HG03039 (cell line): ENCODE measurements around the gene PDILT.
"Not testable (repeated sequence)": the region's sequence is repeated elsewhere in the genome, so short reads cannot be mapped to it uniquely, and the experiment has no call there.

Source experiments
- ATAC-seq: cut with Tn5 transposase; IDR thresholded peaks from one replicate; pipeline ENCODE4 v1.9.1; 2021; ENCODE audit warnings: mild to moderate bottlenecking, moderate library complexity; ENCODE audit not compliant: unreplicated experiment

The PDILT gene

GRCh38 chr16:20404637-20405036 lies at the start of gene PDILT:
Gene PDILT (minus strand): TSS chr16:20404737. CDS start chr16:20399300, 5,437 bp downstream.
- no peak for ATAC-seq

GRCh38 chr16:20453633-20454032 lies 49.1 kb upstream of the PDILT start:
- ATAC-seq = not testable (repeated sequence)

DNA sequence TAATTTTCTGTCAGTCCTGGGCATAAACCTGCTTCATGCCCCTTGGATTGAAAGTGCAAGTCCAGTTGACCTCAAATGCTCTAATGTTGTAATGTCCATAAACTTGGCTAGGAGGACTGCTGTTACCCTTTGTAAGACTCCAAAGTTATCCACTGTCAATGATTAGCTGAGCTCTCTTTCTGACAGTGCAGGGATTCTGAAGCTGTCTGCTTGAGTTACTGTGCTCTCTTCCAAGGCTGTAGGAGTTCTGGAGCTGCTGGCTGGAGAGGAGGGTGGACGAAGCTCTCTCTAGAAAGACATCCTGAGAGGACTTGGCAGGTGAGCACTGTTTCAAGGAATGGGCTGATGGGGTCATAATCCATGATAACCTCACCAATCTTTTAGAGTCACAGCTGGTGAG lies 46.8 kb upstream of the PDILT start, which contains the start of gene ACSM2A:
ACSM2A (plus strand) TSS at position 158 of the 400 bp plus-strand sequence. CDS start 8,594 bp downstream, outside the sequence.
- ATAC-seq = not testable (repeated sequence)

DNA sequence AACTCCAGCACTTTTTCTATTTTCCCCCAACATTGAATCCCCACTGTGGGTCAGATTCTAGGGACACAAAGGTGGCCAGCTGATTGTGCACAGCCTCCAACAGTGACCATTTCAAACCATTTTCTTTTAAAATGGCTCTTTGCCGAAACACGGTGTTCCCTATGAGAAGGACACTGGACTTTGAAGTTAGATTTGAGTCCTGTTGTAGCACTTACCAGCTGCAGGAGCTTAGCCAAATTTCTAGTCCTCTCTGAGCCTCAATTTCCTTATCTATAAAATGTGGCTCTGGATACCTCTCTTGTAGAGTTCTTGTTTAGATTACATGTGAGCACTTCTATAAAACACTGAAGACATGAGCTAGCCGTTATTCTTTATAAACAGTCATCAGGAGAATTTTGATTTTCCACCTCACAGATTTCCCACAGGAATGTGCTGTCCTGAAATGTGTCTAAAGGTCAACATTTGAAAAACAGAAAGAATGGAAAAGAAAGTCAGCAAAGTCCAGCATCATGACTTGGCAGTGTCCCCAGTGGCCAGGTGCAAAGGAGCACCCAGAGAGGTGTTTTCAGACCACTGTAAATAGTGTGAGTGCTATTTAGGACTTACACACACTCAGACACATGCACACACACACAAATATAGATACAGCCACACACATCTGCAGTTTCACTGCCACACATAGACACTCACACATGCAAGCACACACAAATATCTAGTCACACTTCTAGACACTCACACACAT lies 42.3 kb upstream of the PDILT start:
- ATAC-seq = not testable (repeated sequence)

DNA sequence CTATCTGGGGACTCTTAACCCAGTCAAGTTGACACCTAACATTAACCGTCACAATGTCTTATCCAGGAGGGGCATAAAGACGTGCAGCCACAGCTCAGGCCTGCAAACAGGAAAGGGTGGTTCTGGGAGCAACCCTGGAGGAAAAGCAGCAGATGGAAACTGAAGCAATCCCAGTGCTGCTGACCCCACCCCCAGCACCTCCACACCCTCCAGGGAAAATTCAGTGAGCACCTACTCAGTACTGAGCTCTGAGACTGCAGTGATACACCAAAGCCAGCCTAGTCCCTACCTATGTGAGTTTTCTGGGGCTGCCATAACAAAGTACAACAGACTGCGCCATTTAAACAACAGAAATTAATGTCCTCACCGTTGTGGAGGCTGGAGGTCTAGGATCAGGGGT lies 37.3 kb upstream of the PDILT start:
- ATAC-seq = not testable (repeated sequence)

- no peak for ATAC-seq
These were observed 36.7 kb upstream of the PDILT start for GRCh38 chr16:20441191-20441590.

DNA sequence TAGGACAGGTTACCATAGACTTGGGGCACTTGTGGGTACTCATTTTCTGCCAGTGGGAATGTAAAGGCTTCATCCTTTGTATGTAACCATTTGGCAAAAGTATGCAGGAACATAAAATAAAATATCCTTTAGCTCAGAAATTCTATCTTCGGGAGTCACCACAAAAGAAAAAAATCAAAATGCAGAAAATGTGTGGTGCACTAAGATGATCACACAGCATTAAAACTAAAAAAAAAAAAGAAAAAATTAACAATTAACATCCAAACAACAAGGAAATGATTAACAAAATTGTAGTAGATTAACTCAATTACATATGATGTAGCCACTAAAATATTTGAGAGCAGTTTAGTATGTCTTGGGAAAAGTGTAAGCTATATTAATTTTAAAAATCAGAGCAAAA lies 36.2 kb upstream of the PDILT start:
- not testable (repeated sequence) for ATAC-seq

DNA sequence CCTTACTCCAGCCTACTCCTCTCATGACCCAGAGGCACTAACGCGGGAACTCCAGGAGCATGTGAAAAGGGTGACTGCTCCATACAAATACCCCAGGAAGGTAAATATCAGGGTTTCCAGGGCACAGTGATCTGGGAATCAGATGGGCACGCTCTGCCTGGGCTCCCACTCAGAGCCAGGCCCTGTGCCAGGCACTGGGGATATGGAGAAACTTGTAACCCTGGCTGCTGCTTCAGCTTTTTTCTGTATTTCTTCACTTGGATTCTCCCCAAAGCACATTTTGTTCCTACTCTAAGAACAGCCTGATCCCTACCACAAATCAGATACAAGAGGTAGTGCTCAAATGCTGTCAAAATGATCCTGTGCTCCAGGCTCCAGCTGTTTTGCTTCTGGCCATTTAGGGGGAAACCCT lies 35.3 kb upstream of the PDILT start:
- not testable (repeated sequence) for ATAC-seq

GRCh38 chr16:20438950-20439349 lies 34.4 kb upstream of the PDILT start:
- not testable (repeated sequence) for ATAC-seq

DNA sequence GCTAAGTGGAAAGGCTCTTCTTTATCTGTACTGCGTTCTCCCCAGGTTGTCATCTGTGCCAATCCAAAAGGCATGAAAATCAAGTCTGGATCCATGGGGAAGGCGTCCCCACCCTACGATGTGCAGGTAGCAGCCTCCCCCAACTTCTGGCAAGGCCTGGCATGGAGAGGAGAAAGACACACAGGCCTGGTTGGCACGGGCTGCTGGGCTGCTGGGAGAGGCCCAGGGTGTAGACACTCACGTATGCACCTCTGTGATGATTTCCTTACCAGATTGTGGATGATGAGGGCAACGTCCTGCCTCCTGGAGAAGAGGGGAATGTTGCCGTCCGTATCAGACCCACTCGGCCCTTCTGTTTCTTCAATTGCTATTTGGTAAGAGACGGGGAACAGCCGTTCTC lies 26.4 kb upstream of the PDILT start:
- ATAC-seq = no peak

- not testable (repeated sequence) for ATAC-seq
These were observed 25.9 kb upstream of the PDILT start for GRCh38 chr16:20430480-20430879.

DNA sequence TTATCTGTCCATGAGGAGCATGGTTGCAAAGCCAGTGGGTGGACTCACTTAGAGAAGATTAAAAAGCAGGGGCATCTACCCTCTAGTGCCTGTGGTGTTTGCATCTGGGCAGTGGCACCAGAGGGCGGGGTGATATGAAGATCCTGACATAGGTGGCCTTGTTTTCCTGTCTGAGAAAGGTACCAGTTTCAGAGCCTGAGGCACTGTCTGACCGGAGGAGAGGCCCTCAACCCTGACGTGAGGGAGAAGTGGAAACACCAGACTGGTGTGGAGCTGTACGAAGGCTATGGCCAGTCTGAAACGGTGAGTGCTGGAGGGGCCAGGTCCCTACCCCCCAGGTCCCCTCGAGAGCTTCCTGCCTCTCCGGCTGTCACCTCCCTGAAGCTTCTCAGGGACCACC lies 25.0 kb upstream of the PDILT start:
- not testable (repeated sequence) for ATAC-seq

DNA sequence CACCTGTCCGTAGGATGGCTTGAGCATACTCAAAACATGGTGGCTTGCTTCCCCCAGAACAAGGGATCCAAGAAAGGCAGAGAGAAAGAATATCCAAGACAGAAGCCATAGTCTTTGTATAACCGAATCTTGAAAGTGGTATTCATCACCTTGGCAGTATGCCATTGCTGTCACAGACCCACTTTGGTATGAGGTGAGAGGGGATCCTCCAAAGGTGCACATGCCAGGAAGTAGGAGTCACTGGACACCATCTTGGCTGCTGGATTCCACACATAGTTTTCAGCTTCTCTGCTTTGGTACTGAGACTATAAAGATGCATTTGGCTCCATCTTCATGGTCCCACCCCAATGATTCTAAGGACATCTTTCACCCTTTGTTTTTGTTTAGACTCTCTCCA lies 22.9 kb upstream of the PDILT start:
- not testable (repeated sequence) for ATAC-seq

GRCh38 chr16:20424129-20424866 lies 19.8 kb upstream of the PDILT start:
- no peak for ATAC-seq

DNA sequence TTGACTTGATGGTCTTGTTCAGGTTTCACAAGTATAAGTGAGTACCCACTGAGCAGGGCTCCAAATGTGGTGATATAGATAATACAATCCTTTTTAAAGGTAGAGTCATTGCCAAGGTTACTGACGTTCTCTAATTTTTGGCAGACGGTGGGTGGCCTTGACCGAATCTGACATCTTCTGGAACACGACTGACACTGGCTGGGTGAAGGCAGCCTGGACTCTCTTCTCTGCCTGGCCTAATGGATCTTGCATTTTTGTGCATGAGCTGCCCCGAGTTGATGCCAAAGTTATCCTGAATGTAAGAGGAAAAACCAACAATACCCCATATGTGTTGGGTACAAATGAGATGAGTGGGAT lies 19.2 kb upstream of the PDILT start:
- ATAC-seq = not testable (repeated sequence)

GRCh38 chr16:20421748-20422147 lies 17.2 kb upstream of the PDILT start:
- ATAC-seq = not testable (repeated sequence)

GRCh38 chr16:20419093-20419492 lies 14.6 kb upstream of the PDILT start:
- ATAC-seq = not testable (repeated sequence)

DNA sequence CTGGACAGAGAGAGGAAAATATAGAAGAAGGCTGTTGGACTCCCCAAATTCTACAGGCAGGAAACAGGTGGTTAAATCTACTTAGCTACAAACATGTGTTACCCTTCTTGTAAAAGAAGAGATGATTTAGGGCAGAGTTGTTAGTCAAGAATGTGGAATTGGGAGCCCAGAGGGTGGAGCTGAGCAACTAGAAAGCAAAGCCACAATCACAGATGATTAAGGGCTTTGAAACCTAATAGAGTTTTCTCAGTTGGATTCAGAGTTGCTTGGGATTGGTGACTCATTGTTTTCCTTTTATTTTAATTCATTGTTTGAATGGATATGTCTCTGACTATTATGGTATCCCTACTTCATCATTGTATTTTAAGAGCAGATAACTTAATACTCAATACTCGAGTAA lies 11.0 kb upstream of the PDILT start:
- ATAC-seq = no peak

DNA sequence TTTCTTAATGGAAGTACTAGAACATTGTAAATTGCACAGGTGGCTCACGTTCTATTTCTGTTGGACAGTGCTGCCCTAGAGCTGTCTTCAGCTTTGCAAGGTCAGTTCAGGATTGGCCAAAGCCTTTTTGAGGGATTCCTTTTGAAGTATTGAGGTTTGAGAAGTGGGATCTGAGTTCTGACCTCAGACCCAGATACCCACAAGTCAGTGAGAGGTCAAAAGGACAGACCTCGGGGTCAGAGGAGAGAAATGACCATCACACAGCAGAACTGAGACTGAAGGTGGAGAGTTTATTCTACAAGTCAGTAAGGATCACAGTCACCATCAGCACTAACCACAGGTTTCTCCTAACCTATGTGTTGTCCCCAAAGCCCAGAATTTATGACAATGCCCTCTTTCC lies 6.5 kb upstream of the PDILT start:
- no peak for ATAC-seq

DNA sequence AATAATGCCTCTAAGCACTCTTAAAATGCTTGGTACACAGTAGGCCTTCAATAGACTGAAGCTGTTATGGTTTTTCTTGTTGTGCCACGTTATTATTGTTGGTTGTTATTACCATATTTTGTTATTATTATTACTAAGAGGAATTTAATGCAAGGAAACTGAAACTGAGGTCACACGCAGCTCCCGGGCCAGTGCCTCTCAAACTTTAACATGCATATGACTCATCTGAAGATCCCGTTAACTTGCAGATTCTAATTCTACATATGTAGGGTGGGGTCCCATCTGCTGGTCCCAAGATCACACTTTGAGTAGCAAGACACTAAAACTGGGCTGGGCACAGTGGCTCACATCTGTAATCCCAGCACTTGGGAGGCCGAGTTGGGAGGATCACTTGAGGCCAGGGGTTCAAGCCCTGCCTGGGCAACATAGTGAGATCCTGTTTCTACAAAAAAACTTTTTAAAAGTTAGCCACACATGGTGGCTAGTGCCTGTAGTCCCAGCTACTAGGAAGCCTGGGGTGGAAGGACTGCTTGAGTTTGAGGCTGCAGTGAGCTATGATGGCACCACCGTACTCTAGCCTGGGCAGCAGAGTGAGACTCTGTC lies 5.7 kb upstream of the PDILT start:
- ATAC-seq = no peak

DNA sequence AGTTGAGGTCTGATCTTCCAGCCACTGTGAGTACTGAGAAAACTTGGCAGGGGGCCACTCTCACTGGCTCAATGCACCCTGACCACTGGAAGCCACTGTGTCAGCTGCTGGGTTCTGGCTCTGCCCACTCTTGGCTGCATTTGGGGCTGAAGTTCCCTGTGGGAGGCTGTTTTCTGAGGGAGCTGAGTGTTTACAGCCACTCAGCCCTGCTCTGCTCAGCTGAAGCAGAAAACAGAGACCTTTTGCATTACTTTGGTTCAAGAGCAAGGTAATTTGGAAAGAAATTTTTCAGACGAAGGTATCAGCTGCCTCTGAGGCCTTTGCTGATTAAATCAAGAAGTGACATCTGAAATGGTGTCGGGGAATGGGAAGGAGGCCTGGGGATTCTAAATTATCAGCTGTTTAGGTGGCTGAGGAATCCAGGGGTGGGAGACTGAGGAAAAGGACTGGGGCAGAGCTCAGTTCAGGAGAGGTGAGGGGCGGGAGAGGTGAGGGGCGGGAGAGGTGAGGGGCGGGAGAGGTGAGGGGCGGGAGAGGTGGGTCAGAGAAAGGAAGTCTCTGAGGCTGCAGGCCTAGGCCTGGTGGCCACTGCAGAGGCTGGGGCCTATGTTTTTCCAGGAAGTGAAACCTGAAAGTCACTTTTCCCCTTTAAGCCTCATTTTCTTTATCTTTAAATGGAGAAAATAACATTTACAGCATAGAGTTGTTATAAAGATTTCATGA lies 5.0 kb upstream of the PDILT start, which contains the start of gene ACSM5:
ACSM5 (plus strand) TSS at position 137 of the 723 bp plus-strand sequence. CDS start 1,951 bp downstream, outside the sequence.
- no peak for ATAC-seq
